ENCODE data around the gene ARMC9. TPM values are rescaled to one million over a fixed set of nuclear protein-coding genes. Genes with fewer than 3 reads are reported as not detected.

ARMC9 gene
- total and polyA plus RNA-seq, 8 donors, result 4.5 to 114 (median 11.0) TPM

- H3K27me3 ChIP-seq, result peaks cover 0 to 30% (median 19%) of the 10 kb centered on the region in 3 donors
- peaks cover 0 to 21% (median 15%) of the 10 kb centered on the region in 4 donors for H3K36me3 ChIP-seq
- 90 to 94% (median 94%) methylated on average over 27 of the region's 27 CpGs; no CpG with 5 or more reads in 1 of the 5 donors for WGBS, 5 donors
- H3K4me1 ChIP-seq, result peaks cover 31 to 61% (median 41%) of the 10 kb centered on the region in 4 donors
- peak overlapping the region in 1 of 4 donors; percentile 1 for H3K4me3 ChIP-seq
- peak overlapping the region in 1 of 5 donors; percentile 53 for H3K27ac ChIP-seq
- DNase-seq, result no peak
- H3K9me3 ChIP-seq, result no peaks in the 10 kb centered on the region
- intact Hi-C loops (cut with DNase I; ENCODE audit: low total_unique reads), result loop anchor here (5.0 kb wide), 1 partner anchor 101 kb away; no protein-coding TSS in a partner anchor
- no peak for TF ChIP-seq EP300 (IDR thresholded peaks at IDR 0.05)
- no peak for TF ChIP-seq POLR2A (IDR thresholded peaks at IDR 0.05)
- no peak for TF ChIP-seq CTCF (IDR thresholded peaks at IDR 0.05)
- TF ChIP-seq POLR2AphosphoS5 (IDR thresholded peaks at IDR 0.05), result no peak
Observed at GRCh38 chr2:231398585-231398984, 200.2 kb downstream of the ARMC9 start.

- Histone ChIP-seq H3K4me3 (peak overlapping the region in 1 of 4 donors; percentile 1), H3K27me3 (peaks cover 0 to 25% (median 19%) of the 10 kb centered on the region in 3 donors), H3K36me3 (peaks cover 0 to 21% (median 15%) of the 10 kb centered on the region in 4 donors), H3K9me3 (no peaks in the 10 kb centered on the region), H3K4me1 (peaks cover 31 to 61% (median 41%) of the 10 kb centered on the region in 4 donors), H3K27ac (peak overlapping the region in 4 of 5 donors; percentile 34 to 63 (median 46))
- TF ChIP-seq CTCF (IDR thresholded peaks at IDR 0.05) (no peak), POLR2AphosphoS5 (IDR thresholded peaks at IDR 0.05) (no peak), EP300 (IDR thresholded peaks at IDR 0.05) (no peak), POLR2A (IDR thresholded peaks at IDR 0.05) (no peak)
- peak in 1 of 2 donors; percentile 56 for DNase-seq
- 76 to 90% (median 86%) methylated on average over 13 to 23 of the region's 23 CpGs for WGBS, 5 donors
- intact Hi-C loops (cut with DNase I; ENCODE audit: low total_unique reads), result loop anchor here (5.0 kb wide), 1 partner anchor 102 kb away; no protein-coding TSS in a partner anchor
Observed at GRCh38 chr2:231399046-231399852, 200.8 kb downstream of the ARMC9 start.

GRCh38 chr2:231399853-231400680 is 201.6 kb downstream of the ARMC9 start:
- peak; percentile 60 to 64 for DNase-seq

More at GRCh38 chr2:231399853-231400680, 201.6 kb downstream of the ARMC9 start:
- TF ChIP-seq POLR2A (IDR thresholded peaks at IDR 0.05), result no peak
- peak in 2 of 7 experiments; percentile 5 to 8 for TF ChIP-seq CTCF (IDR thresholded peaks at IDR 0.05)
- H3K4me3 ChIP-seq, result peak overlapping the region in 1 of 4 donors; percentile 1
- peaks cover 0 to 21% (median 15%) of the 10 kb centered on the region in 4 donors for H3K36me3 ChIP-seq
- H3K27me3 ChIP-seq, result peaks cover 0 to 17% (median 15%) of the 10 kb centered on the region in 3 donors
- no peaks in the 10 kb centered on the region for H3K9me3 ChIP-seq
- peak overlapping the region in 4 of 5 donors; percentile 34 to 63 (median 49) for H3K27ac ChIP-seq
- peaks cover 27 to 53% (median 38%) of the 10 kb centered on the region in 4 donors for H3K4me1 ChIP-seq
- intact Hi-C loops (cut with DNase I; ENCODE audit: low total_unique reads), result loop anchor here (5.0 kb wide), 1 partner anchor 103 kb away; no protein-coding TSS in a partner anchor
- 30 to 40% (median 38%) methylated on average over 9 to 12 of the region's 12 CpGs for WGBS, 5 donors
